Gastroesophageal sphincter (tissue), 4 donors: ENCODE data around the gene DEPDC1B. TPM values are rescaled to one million over a fixed set of nuclear protein-coding genes. Genes with fewer than 3 reads are reported as not detected.
"Not testable (repeated sequence)": the region's sequence is repeated elsewhere in the genome, so short reads cannot be mapped to it uniquely, and the experiment has no call there.

Source experiments
- ATAC-seq: fragments of 150-250 bp; one replicate; pipeline ENCODE4 v1.9.1; 2016; ENCODE audit warnings: mild to moderate bottlenecking, moderate library complexity
- H3K27ac ChIP-seq, 4 donors: fragments of 200-600 bp; sonication (generic) in 3 of 4; 1 replicate in 3 of 4; 2 replicates in 1 of 4; pipeline ENCODE4 v1.5.1; 2016 to 2019
- H3K27me3 ChIP-seq: fragments of 200-600 bp; sonication (generic); one replicate; pipeline ENCODE4 v1.5.1; 2019
- H3K36me3 ChIP-seq, 2 donors: fragments of 200-600 bp; sonication (generic); one replicate each; pipeline ENCODE4 v1.5.1; 2019; ENCODE audit warnings: control low read depth in 1 of 2
- H3K4me1 ChIP-seq, 3 donors: fragments of 200-600 bp; sonication (generic); 1 replicate in 2 of 3; 2 replicates in 1 of 3; pipeline ENCODE4 v1.5.1; 2016 to 2019; ENCODE audit warnings: control low read depth in 2 of 3
- H3K4me3 ChIP-seq, 2 donors: fragments of 200-600 bp; sonication (generic); one replicate each; pipeline ENCODE4 v1.5.1; 2019; ENCODE audit warnings: mild to moderate bottlenecking in 1 of 2, moderate library complexity in 1 of 2
- H3K9me3 ChIP-seq, 3 donors: fragments of 200-600 bp; sonication (generic); one replicate each; pipeline ENCODE4 v1.5.1; 2017 to 2019; ENCODE audit warnings: control low read depth in 2 of 3
- CTCF ChIP-seq, 4 experiments: fragments of 200-600 bp in 2 of 4; fragments of 450-650 bp in 2 of 4; sonication (generic) in 1 of 4; IDR thresholded peaks; one replicate each; pipeline ENCODE4 v1.5.1; 2017 to 2019; ENCODE audit warnings: antibody characterized with exemption in 4 of 4, mild to moderate bottlenecking in 2 of 4, moderate library complexity in 2 of 4
- EP300 ChIP-seq: sonication (generic); formaldehyde crosslinking; IDR thresholded peaks from one replicate; pipeline ENCODE4 v1.6.1; 2017; ENCODE audit warnings: antibody characterized with exemption, mild to moderate bottlenecking
- POLR2A ChIP-seq, 2 donors: fragments of 450-650 bp; IDR thresholded peaks; one replicate each; pipeline ENCODE4 v1.6.1; 2017; ENCODE audit warnings: antibody characterized with exemption in 2 of 2, mild to moderate bottlenecking in 2 of 2, moderate library complexity in 1 of 2
- POLR2AphosphoS5 ChIP-seq: sonication (generic); formaldehyde crosslinking; IDR thresholded peaks from one replicate; pipeline ENCODE4 v1.6.1; 2017; ENCODE audit warnings: antibody characterized with exemption
- WGBS, 2 donors: methylation state at CpG; one replicate each; pipeline ENCODE4 v1.1.5; 2018; ENCODE audit warnings: low coverage in 1 of 2; 5-methylcytosine and 5-hydroxymethylcytosine counted together
- total RNA-seq, 4 donors: library from RNA; depleted of rRNA; stranded (reverse); fragments of >200 nt; gene quantifications; one replicate each; pipeline ENCODE4 v1.1.0, GENCODE V29; 2016

Gene DEPDC1B
- total RNA-seq, 4 donors from 2014 or later: 0.62 to 0.69 TPM; not detected in 2

GRCh38 chr5:60630836-60631235 lies 69.1 kb downstream of the DEPDC1B start:
- whole genome bisulfite sequencing, 2 donors: 93% methylated on average over 2 of the region's 2 CpGs; no CpG with 5 or more reads in 1 of the 2 donors
- no peaks in the 10 kb centered on the region for H3K27me3 ChIP-seq
- no peaks in the 10 kb centered on the region for H3K36me3 ChIP-seq
- no peak overlapping the region for H3K4me3 ChIP-seq
- no peak for TF ChIP-seq CTCF (IDR thresholded peaks at IDR 0.05)
- TF ChIP-seq POLR2AphosphoS5: no peak
- no peak for TF ChIP-seq EP300
- peaks cover 0 to 19% (median 0%) of the 10 kb centered on the region in 3 donors for H3K4me1 ChIP-seq
- no peak for ATAC-seq
- H3K9me3 ChIP-seq: no peaks in the 10 kb centered on the region
- no peak overlapping the region for H3K27ac ChIP-seq

DNA sequence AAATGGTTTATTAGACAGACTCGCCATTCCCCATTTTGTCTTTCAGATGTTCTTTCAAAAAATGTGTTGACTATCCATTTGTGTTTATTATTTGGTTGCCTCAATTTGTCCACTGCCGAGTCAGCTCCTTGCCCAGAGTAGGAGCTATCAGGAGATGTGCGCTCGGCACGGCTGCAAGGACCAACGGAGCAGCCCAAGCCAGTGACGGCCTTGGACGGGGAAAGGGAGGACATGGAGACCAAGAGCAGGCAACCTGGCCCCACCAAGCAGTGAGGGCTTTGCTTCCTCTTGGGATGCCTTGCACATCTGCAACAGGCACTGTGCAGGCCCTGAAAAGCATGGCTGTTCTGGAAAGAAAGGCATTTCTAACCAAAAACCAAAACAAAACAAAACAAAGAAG lies 69.8 kb downstream of the DEPDC1B start:
- ATAC-seq: no peak
- no peaks in the 10 kb centered on the region for H3K36me3 ChIP-seq
- no peak overlapping the region for H3K27ac ChIP-seq
- H3K4me3 ChIP-seq: no peak overlapping the region
- no peaks in the 10 kb centered on the region for H3K9me3 ChIP-seq
- 90% methylated on average over 7 of the region's 8 CpGs; no CpG with 5 or more reads in 1 of the 2 donors for WGBS, 2 donors
- H3K27me3 ChIP-seq: no peaks in the 10 kb centered on the region
- no peak for TF ChIP-seq POLR2A (IDR thresholded peaks at IDR 0.05)
- TF ChIP-seq CTCF (IDR thresholded peaks at IDR 0.05): no peak
- no peak for TF ChIP-seq POLR2AphosphoS5
- peaks cover 0 to 19% (median 0%) of the 10 kb centered on the region in 3 donors for H3K4me1 ChIP-seq

DNA sequence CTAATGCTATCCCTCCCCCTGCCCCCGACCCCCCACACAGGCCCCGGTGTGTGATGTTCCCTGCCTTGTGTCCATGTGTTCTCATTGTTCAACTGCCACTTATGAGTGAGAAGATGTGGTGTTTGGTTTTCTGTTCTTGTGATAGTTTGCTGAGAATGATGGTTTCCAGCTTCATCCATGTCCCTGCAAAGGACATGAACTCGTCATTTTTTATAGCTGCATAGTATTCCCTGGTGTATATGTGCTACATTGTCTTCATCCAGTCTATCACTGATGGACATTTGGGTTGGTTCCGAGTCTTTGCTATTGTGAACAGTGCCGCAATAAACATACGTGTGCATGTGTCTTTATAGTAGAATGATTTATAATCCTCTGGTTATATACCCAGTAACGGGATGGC lies 75.1 kb downstream of the DEPDC1B start:
- not testable (repeated sequence) for H3K4me1 ChIP-seq, ATAC-seq, H3K36me3 ChIP-seq, H3K9me3 ChIP-seq, H3K27me3 ChIP-seq, H3K4me3 ChIP-seq, H3K27ac ChIP-seq
- 99 to 100% methylated on average over 5 to 6 of the region's 7 CpGs for WGBS, 2 donors

GRCh38 chr5:60620752-60621151 lies 79.2 kb downstream of the DEPDC1B start:
- H3K4me3 ChIP-seq: not testable (repeated sequence)

GRCh38 chr5:60613826-60614225 lies 86.1 kb downstream of the DEPDC1B start:
- no peak for ATAC-seq
- H3K27me3 ChIP-seq: no peaks in the 10 kb centered on the region
- H3K4me3 ChIP-seq: no peak overlapping the region
- WGBS, 2 donors: 93% methylated on average over 1 of the region's 1 CpG; no CpG with 5 or more reads in 1 of the 2 donors
- no peak overlapping the region for H3K27ac ChIP-seq
- H3K4me1 ChIP-seq: no peaks in the 10 kb centered on the region
- TF ChIP-seq POLR2AphosphoS5: no peak
- no peak for TF ChIP-seq POLR2A (IDR thresholded peaks at IDR 0.05)
- TF ChIP-seq EP300: no peak
- TF ChIP-seq CTCF (IDR thresholded peaks at IDR 0.05): no peak
- H3K36me3 ChIP-seq: no peaks in the 10 kb centered on the region
- H3K9me3 ChIP-seq: peaks cover 0 to 11% (median 0%) of the 10 kb centered on the region in 3 donors

More at GRCh38 chr5:60620752-60621151, 79.2 kb downstream of the DEPDC1B start:
- H3K27me3 ChIP-seq, ATAC-seq, H3K4me1 ChIP-seq, H3K36me3 ChIP-seq, H3K9me3 ChIP-seq, H3K27ac ChIP-seq: not testable (repeated sequence)
- WGBS, 2 donors: 96% methylated on average over 3 of the region's 3 CpGs; no CpG with 5 or more reads in 1 of the 2 donors

- TF ChIP-seq POLR2A (IDR thresholded peaks at IDR 0.05) (no peak), POLR2AphosphoS5 (no peak), EP300 (no peak), CTCF (IDR thresholded peaks at IDR 0.05) (no peak)
- Histone ChIP-seq H3K4me3 (no peak overlapping the region), H3K4me1 (no peaks in the 10 kb centered on the region), H3K36me3 (no peaks in the 10 kb centered on the region), H3K9me3 (peaks cover 0 to 11% (median 0%) of the 10 kb centered on the region in 3 donors), H3K27me3 (no peaks in the 10 kb centered on the region), H3K27ac (no peak overlapping the region)
- ATAC-seq: no peak
Measured at GRCh38 chr5:60611099-60611740, 88.7 kb downstream of the DEPDC1B start.
